HepG2 (cell line): ENCODE results near the gene MND1. TPM values are rescaled to one million over a fixed set of nuclear protein-coding genes. Genes with fewer than 3 reads are reported as not detected.

Experiments
- ATAC-seq: fragments of 200-7000 bp; cut with Tn5 transposase; 3 replicates; pipeline ENCODE4 v1.9.1; 2020; ENCODE audit warnings: mild to moderate bottlenecking, moderate library complexity
- BruUV-seq: library from RNA; stranded (reverse); fragments of 400-500 nt; replicated peaks from 2 replicates; lab custom pipeline; 2021; lab: Mats Ljungman, UMichigan
- CTCF ChIA-PET: fragments of 300-600 bp; formaldehyde crosslinking; extraction: SDS; loops from one replicate; lab custom pipeline; 2021; ENCODE audit warnings: low total read pairs, inconsistent platforms, low intra/inter-chr PET ratio; lab: Yijun Ruan, JAX
- POLR2A ChIA-PET: fragments of 350-600 bp; sonication (Branson Sonifier 250); formaldehyde crosslinking; loops from one replicate; lab custom pipeline; 2020; ENCODE audit warnings: antibody characterized with exemption, inconsistent platforms; lab: Yijun Ruan, JAX
- DNase-seq: peaks from one replicate; pipeline ENCODE4 v3.0.0-alpha.2; 2015; ENCODE audit warnings: low spot score
- FAIRE-seq: peaks from 3 replicates; lab custom pipeline; 2011; peaks lifted over from hg19 to GRCh38; lab: Jason Lieb, UNC
- H2AFZ ChIP-seq: one replicate; pipeline ENCODE4 v1.6.1; 2011; ENCODE audit warnings: low read length, inconsistent platforms
- H3K27ac ChIP-seq: fragments of 300-600 bp; 3 replicates; pipeline ENCODE4 v1.8.0; 2011; ENCODE audit warnings: mixed run types, mild to moderate bottlenecking, mixed read lengths, low read length, inconsistent platforms; ENCODE audit not compliant: insufficient read depth; ENCODE audit errors: extremely low read length
- H3K27me3 ChIP-seq, 2 experiments: fragments of 200-600 bp in 1 of 2; 2 replicates in 1 of 2; 3 replicates in 1 of 2; pipeline versions ENCODE4 v1.6.0 to v1.8.0; 2011; ENCODE audit warnings: low read length in 2 of 2, mild to moderate bottlenecking in 2 of 2, moderate library complexity in 2 of 2, inconsistent platforms in 1 of 2; ENCODE audit not compliant: insufficient read depth in 2 of 2, control insufficient read depth in 1 of 2
- H3K36me3 ChIP-seq, 2 experiments: fragments of 200-600 bp in 1 of 2; replicated peaks in 1 of 2; 2 replicates in 1 of 2; 3 replicates in 1 of 2; pipeline versions ENCODE4 v1.5.1 to v1.8.0; 2011; ENCODE audit warnings: low read length in 2 of 2, inconsistent platforms in 1 of 2; ENCODE audit not compliant: insufficient read depth in 2 of 2, control insufficient read depth in 1 of 2
- H3K4me1 ChIP-seq: 2 replicates; pipeline ENCODE4 v1.5.1; 2012; ENCODE audit warnings: low read length, inconsistent platforms; ENCODE audit not compliant: insufficient read depth
- H3K4me2 ChIP-seq: 2 replicates; pipeline ENCODE4 v1.6.0; 2011; ENCODE audit warnings: low read depth, low read length, inconsistent platforms
- H3K4me3 ChIP-seq, 3 experiments: fragments of 200-600 bp in 1 of 3; sonication (generic), shearing (Covaris generic) in 1 of 3; replicated peaks in 1 of 3; 2 replicates each; pipeline ENCODE4 v1.5.1; 2011 to 2016; ENCODE audit warnings: low read length in 3 of 3, inconsistent platforms in 2 of 3, low read depth in 2 of 3, mild to moderate bottlenecking in 2 of 3, control low read depth in 1 of 3, mixed read lengths in 1 of 3; ENCODE audit not compliant: insufficient read depth in 1 of 3
- H3K79me2 ChIP-seq: one replicate; pipeline ENCODE4 v1.6.1; 2011; ENCODE audit warnings: low read length, inconsistent platforms; ENCODE audit not compliant: insufficient read depth
- H3K9ac ChIP-seq: 2 replicates; pipeline ENCODE4 v1.6.0; 2011; ENCODE audit warnings: mild to moderate bottlenecking, low read depth, low read length, inconsistent platforms; ENCODE audit not compliant: insufficient read depth
- H3K9me3 ChIP-seq: 2 replicates; pipeline ENCODE4 v1.5.1; 2012; ENCODE audit warnings: mild to moderate bottlenecking, low read length
- H4K20me1 ChIP-seq: 2 replicates; pipeline ENCODE4 v1.6.0; 2011; ENCODE audit warnings: inconsistent platforms, mild to moderate bottlenecking, low read length, moderate library complexity; ENCODE audit not compliant: insufficient read depth
- THAP9 ChIP-seq: sonication (generic); formaldehyde crosslinking; IDR thresholded peaks from 2 replicates; pipeline ENCODE4; 2020; ENCODE audit warnings: missing genetic modification reagents, mild to moderate bottlenecking, borderline replicate concordance
- ZKSCAN8 ChIP-seq: IDR thresholded peaks from 2 replicates; pipeline ENCODE4 v1.6.1; 2016; ENCODE audit warnings: borderline replicate concordance, missing genetic modification reagents, missing compliant biosample characterization
- ZNF564 ChIP-seq: sonication (generic); formaldehyde crosslinking; IDR thresholded peaks from 2 replicates; pipeline ENCODE4 v1.8.1; 2023; ENCODE audit warnings: mild to moderate bottlenecking, missing genetic modification reagents
- WGBS: methylation state at CpG from one replicate; pipeline ENCODE4 v1.1.6; 2017; ENCODE audit warnings: low lambda C conversion rate; 5-methylcytosine and 5-hydroxymethylcytosine counted together
- in situ Hi-C: cut with HindIII; loops from 2 replicates; pipeline ENCODE4 v1.10.0; 2017; ENCODE audit warnings: low pct_unique_long_range_greater_than_20kb; ENCODE audit not compliant: extremely low pct_ligation_motif_present
- intact Hi-C: fragments of 100-400 bp; cut with micrococcal nuclease; formaldehyde crosslinking; loops from one replicate; pipeline ENCODE4 v1.10.0; 2022; ENCODE audit not compliant: unreplicated experiment
- polyA plus RNA-seq, 8 experiments: library from polyadenylated mRNA; depleted of rRNA in 3 of 8; stranded (reverse) in 7 of 8; unstranded in 1 of 8; fragments of >200 nt; fragmentation: Illumina TruSeq in 4 of 8; extraction: Trizol in 4 of 8; gene quantifications; 2 replicates each; pipeline versions ENCODE4 v1.2.1 to v1.2.3, GENCODE V29; 2011 to 2016; ENCODE audit warnings: low read depth in 4 of 8, missing spikeins in 1 of 8, mixed read lengths in 1 of 8; ENCODE audit not compliant: insufficient read depth in 1 of 8
- total RNA-seq, 5 experiments: library from RNA; depleted of rRNA; stranded (reverse); fragments of >200 nt; fragmentation: Illumina TruSeq; extraction: Trizol; gene quantifications; 2 replicates each; pipeline ENCODE4 v1.2.3, GENCODE V29; 2016; ENCODE audit warnings: low read depth in 1 of 5
- TF ChIP-seq, protein P1 (sequence below): sonication (generic); formaldehyde crosslinking; IDR thresholded peaks from 2 replicates; pipeline ENCODE4 v1.4.0; 2020; ENCODE audit warnings: missing genetic modification reagents, mild to moderate bottlenecking, borderline replicate concordance

MND1 gene
- total and polyA plus RNA-seq, 2 of the 13 experiments (the other 11 are each of a cell fraction or from before 2014, with no cell fraction given): 4.8 to 30.7 TPM

DNA sequence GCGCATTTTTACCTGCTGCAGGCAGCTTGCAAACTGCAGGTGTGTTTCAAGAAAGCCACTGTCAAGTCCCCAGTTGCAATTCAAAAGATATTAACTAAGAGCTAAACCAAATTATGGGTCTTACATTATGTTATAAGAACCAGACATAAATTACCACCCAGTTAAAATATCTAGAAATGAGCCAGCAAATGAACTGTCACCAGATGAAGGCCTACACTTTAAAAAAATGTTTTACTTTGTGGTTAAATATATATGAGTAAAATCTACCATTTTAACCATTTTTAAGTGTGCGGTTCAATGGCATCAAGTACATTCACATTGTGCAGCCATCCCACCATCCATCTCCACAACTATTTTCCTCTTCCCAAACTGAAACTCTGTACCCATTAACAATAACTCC lies 89.7 kb downstream of the MND1 start:
- Histone ChIP-seq H3K36me3 (no peaks in the 10 kb centered on the region), H3K9me3 (no peaks in the 10 kb centered on the region), H3K4me1 (peaks cover 15% of the 10 kb centered on the region), H3K4me2 (no peak overlapping the region), H3K79me2 (no peaks in the 10 kb centered on the region), H3K27me3 (no peaks in the 10 kb centered on the region), H2AFZ (no peak overlapping the region), H4K20me1 (no peaks in the 10 kb centered on the region), H3K9ac (no peak overlapping the region), H3K4me3 (no peak overlapping the region), H3K27ac (no peak overlapping the region)
- intact Hi-C loops: loop anchor here (10.0 kb wide), 1 partner anchor 211 kb away; no protein-coding TSS in a partner anchor
- no TSS peak for BruUV-seq
- POLR2A ChIA-PET: no interaction called here
- DNase-seq (no peak), ATAC-seq (no peak), FAIRE-seq (no peak)
- CTCF ChIA-PET: interaction anchor here (2.3 to 2.5 kb wide), 2 partner anchors 140 to 142 kb away, joined by 15 to 21 read pairs; no protein-coding TSS in a partner anchor
- no peak for TF ChIP-seq THAP9 (CRISPR knock-in tag)
- TF ChIP-seq ZNF564 (CRISPR knock-in tag): no peak
- TF ChIP-seq ZKSCAN8 (CRISPR knock-in tag): no peak
- TF ChIP-seq, protein P1, sequence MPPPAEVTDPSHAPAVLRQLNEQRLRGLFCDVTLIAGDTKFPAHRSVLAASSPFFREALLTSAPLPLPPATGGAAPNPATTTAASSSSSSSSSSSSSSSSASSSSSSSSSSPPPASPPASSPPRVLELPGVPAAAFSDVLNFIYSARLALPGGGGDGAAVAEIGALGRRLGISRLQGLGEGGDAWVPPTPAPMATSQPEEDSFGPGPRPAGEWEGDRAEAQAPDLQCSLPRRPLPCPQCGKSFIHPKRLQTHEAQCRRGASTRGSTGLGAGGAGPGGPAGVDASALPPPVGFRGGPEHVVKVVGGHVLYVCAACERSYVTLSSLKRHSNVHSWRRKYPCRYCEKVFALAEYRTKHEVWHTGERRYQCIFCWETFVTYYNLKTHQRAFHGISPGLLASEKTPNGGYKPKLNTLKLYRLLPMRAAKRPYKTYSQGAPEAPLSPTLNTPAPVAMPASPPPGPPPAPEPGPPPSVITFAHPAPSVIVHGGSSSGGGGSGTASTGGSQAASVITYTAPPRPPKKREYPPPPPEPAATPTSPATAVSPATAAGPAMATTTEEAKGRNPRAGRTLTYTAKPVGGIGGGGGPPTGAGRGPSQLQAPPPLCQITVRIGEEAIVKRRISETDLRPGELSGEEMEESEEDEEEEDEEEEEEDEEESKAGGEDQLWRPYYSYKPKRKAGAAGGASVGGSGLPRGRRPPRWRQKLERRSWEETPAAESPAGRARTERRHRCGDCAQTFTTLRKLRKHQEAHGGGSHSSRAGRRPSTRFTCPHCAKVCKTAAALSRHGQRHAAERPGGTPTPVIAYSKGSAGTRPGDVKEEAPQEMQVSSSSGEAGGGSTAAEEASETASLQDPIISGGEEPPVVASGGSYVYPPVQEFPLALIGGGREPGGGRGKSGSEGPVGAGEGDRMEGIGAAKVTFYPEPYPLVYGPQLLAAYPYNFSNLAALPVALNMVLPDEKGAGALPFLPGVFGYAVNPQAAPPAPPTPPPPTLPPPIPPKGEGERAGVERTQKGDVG (CRISPR knock-in tag): no peak
- in situ Hi-C loops: no loop called here
- WGBS: 76% methylated on average over 2 of the region's 2 CpGs
